T-cell (primary cell): ENCODE measurements around the gene BTNL3. TPM values are rescaled to one million over a fixed set of nuclear protein-coding genes. Genes with fewer than 3 reads are reported as not detected.

Experiments used
- ATAC-seq, 4 experiments: fragments of 200-7000 bp in 3 of 4; fragments of 150-1000 bp in 1 of 4; cut with Tn5 transposase; replicated peaks in 1 of 4; 1 replicate in 3 of 4; 2 replicates in 1 of 4; pipeline ENCODE4 v1.10.0; 2021; ENCODE audit warnings: moderate library complexity in 3 of 4, mild to moderate bottlenecking in 2 of 4, moderate number of reproducible peaks in 1 of 4
- CTCF ChIA-PET, 2 donors: fragments of 300-600 bp; sonication (Branson Sonifier 250); formaldehyde crosslinking; loops; one replicate each; lab custom pipeline; 2022; ENCODE audit warnings: antibody characterized with exemption in 2 of 2; lab: Charles Lee
- POLR2A ChIA-PET, 2 donors: fragments of 300-600 bp; sonication (Branson Sonifier 250); formaldehyde crosslinking; loops; one replicate each; lab custom pipeline; 2022; ENCODE audit warnings: antibody characterized with exemption in 2 of 2; lab: Charles Lee
- DNase-seq, 35 experiments: peaks; one replicate each; pipeline versions ENCODE4 v3.0.0 to v3.0.0-alpha.2; 2013 to 2023
- H3K27ac ChIP-seq: one replicate; pipeline ENCODE4 v1.5.1; 2013; ENCODE audit warnings: low read length
- H3K27me3 ChIP-seq, 2 experiments: replicated peaks in 1 of 2; 1 replicate in 1 of 2; 2 replicates in 1 of 2; pipeline versions ENCODE4 v1.6.1 to v1.7.0; 2013; ENCODE audit warnings: low read length in 1 of 2, mixed read lengths in 1 of 2; ENCODE audit not compliant: control insufficient read depth in 2 of 2, insufficient read depth in 2 of 2; ENCODE audit errors: extremely low read depth in 1 of 2
- H3K36me3 ChIP-seq, 2 donors: 1 replicate in 1 of 2; 2 replicates in 1 of 2; pipeline versions ENCODE4 v1.6.1 to v1.7.0; 2013; ENCODE audit warnings: low read length in 1 of 2; ENCODE audit not compliant: control insufficient read depth in 2 of 2, insufficient read depth in 1 of 2; ENCODE audit errors: extremely low read depth in 1 of 2
- H3K4me1 ChIP-seq, 2 experiments: 1 replicate in 1 of 2; 2 replicates in 1 of 2; pipeline versions ENCODE4 v1.6.1 to v1.7.0; 2013; ENCODE audit warnings: low read length in 2 of 2, mixed read lengths in 1 of 2; ENCODE audit not compliant: insufficient read depth in 2 of 2, control insufficient read depth in 1 of 2; ENCODE audit errors: extremely low read depth in 1 of 2
- H3K4me3 ChIP-seq, 2 donors: 1 replicate in 1 of 2; 2 replicates in 1 of 2; pipeline versions ENCODE4 v1.5.1 to v1.7.0; 2013; ENCODE audit warnings: mild to moderate bottlenecking in 2 of 2, low read length in 1 of 2, moderate library complexity in 1 of 2; ENCODE audit not compliant: control insufficient read depth in 1 of 2; ENCODE audit errors: extremely low read depth in 1 of 2
- H3K9me3 ChIP-seq: 2 replicates; pipeline ENCODE4 v1.7.0; 2013
- H3K27ac Mint-ChIP-seq, 2 donors: one replicate each; pipeline ENCODE4 v1.8.0; 2020 to 2021; ENCODE audit warnings: mild to moderate bottlenecking in 2 of 2, mixed read lengths in 2 of 2
- H3K27me3 Mint-ChIP-seq, 2 donors: one replicate each; pipeline ENCODE4 v1.8.0; 2021 to 2022; ENCODE audit warnings: mixed read lengths in 2 of 2
- H3K36me3 Mint-ChIP-seq: one replicate; pipeline ENCODE4 v1.8.0; 2021; ENCODE audit warnings: mixed read lengths
- H3K4me1 Mint-ChIP-seq, 3 donors: one replicate each; pipeline ENCODE4 v1.8.0; 2020 to 2022; ENCODE audit warnings: mixed read lengths in 3 of 3, mild to moderate bottlenecking in 1 of 3
- H3K4me3 Mint-ChIP-seq, 3 donors: one replicate each; pipeline ENCODE4 v1.8.0; 2020 to 2022; ENCODE audit warnings: mild to moderate bottlenecking in 3 of 3, mixed read lengths in 3 of 3, moderate library complexity in 3 of 3
- H3K9me3 Mint-ChIP-seq, 3 donors: one replicate each; pipeline ENCODE4 v1.8.0; 2020 to 2022; ENCODE audit warnings: mixed read lengths in 3 of 3
- WGBS: methylation state at CpG from one replicate; pipeline ENCODE4 v1.1.5; 2013; ENCODE audit warnings: missing lambda C conversion rate; ENCODE audit not compliant: insufficient coverage; 5-methylcytosine and 5-hydroxymethylcytosine counted together
- total RNA-seq, 35 experiments: library from RNA in 6 of 35; stranded (reverse) in 6 of 35; fragments of 120-200 nt in 1 of 35; gene quantifications; one replicate each; pipeline versions ENCODE4 v1.2.1 to v1.2.4 and lab custom pipeline; 2013 to 2026

Gene BTNL3
- total RNA-seq, 5 donors from 2014 or later (not counting 1 experiment from before 2014, with no cell fraction given): not detected

DNA sequence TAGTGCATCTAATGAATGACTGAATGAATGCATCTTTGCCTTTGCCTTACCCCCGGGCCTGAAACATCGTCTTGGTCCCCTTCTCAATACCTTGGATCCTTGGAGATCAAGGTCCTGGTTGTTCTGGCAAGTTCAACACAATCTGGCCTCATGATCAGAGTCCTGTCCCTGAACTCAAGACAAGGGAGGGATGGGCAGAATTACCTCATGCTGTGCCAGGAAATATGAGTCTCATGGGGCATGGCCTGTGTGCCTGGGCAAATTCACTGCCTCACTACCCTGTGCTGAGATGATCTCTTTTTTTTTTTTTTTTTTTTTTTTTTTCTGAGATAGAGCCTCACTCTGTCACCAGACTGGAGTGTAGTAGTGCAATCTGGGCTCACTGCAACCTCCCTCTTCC lies 630 bp upstream of the BTNL3 start:
- no peaks in the 10 kb centered on the region for H3K9me3 Mint-ChIP-seq
- no peaks in the 10 kb centered on the region for H3K4me1 Mint-ChIP-seq
- no peaks in the 10 kb centered on the region for H3K36me3 Mint-ChIP-seq
- no peak overlapping the region for H3K27ac ChIP-seq
- no peaks in the 10 kb centered on the region for H3K9me3 ChIP-seq
- CTCF ChIA-PET: no interaction called here
- POLR2A ChIA-PET: no interaction called here
- H3K27ac Mint-ChIP-seq: no peak overlapping the region
- no peak overlapping the region for H3K4me3 ChIP-seq
- ATAC-seq: no peak
- no peaks in the 10 kb centered on the region for H3K36me3 ChIP-seq
- peaks cover 4 to 35% of the 10 kb centered on the region in 2 donors for H3K27me3 Mint-ChIP-seq
- no peak for DNase-seq
- H3K27me3 ChIP-seq: peaks cover 0 to 26% of the 10 kb centered on the region in 2 experiments
- WGBS: 85% methylated on average over 2 of the region's 2 CpGs
- no peak overlapping the region for H3K4me3 Mint-ChIP-seq
- no peaks in the 10 kb centered on the region for H3K4me1 ChIP-seq

- no peak overlapping the region for H3K4me3 ChIP-seq
- no peaks in the 10 kb centered on the region for H3K36me3 ChIP-seq
- peaks cover 3% of the 10 kb centered on the region for H3K36me3 Mint-ChIP-seq
- ChIA-PET POLR2A (no interaction called here), CTCF (no interaction called here)
- H3K27ac Mint-ChIP-seq: no peak overlapping the region
- no peaks in the 10 kb centered on the region for H3K9me3 ChIP-seq
- H3K4me1 Mint-ChIP-seq: no peaks in the 10 kb centered on the region
- no peak overlapping the region for H3K27ac ChIP-seq
- no peak for ATAC-seq
- peaks cover 4 to 39% of the 10 kb centered on the region in 2 donors for H3K27me3 Mint-ChIP-seq
- no peaks in the 10 kb centered on the region for H3K4me1 ChIP-seq
- DNase-seq: no peak
- no peak overlapping the region for H3K4me3 Mint-ChIP-seq
- WGBS: 81% methylated on average over 16 of the region's 16 CpGs
- peaks cover 0 to 26% of the 10 kb centered on the region in 2 experiments for H3K27me3 ChIP-seq
- peaks cover 0 to 8% (median 3%) of the 10 kb centered on the region in 3 donors for H3K9me3 Mint-ChIP-seq
Observed at GRCh38 chr5:180990086-180990881, 1.6 kb downstream of the BTNL3 start.

DNA sequence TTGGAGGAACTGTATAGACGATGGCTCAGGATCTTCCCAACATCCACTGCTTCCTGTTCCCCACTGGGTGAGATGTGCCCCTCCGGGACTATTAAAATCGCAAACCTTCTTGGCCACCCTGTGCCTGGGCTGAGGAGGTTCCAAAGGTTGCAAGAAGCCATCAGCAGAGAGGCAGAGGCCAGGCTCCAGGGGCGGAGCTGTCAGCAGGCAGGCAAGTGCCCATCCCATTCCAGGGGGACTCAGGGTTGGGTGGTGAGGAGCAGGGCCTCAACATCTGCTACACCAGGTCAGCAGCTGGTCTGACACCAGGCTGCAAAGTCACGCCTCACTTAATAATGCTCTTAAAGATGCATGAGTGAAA lies 2.2 kb downstream of the BTNL3 start:
- no peak overlapping the region for H3K27ac Mint-ChIP-seq
- WGBS: 100% methylated on average over 2 of the region's 5 CpGs
- H3K9me3 Mint-ChIP-seq: peaks cover 0 to 8% (median 3%) of the 10 kb centered on the region in 3 donors
- Histone ChIP-seq H3K27me3 (peaks cover 0 to 26% of the 10 kb centered on the region in 2 experiments), H3K4me3 (no peak overlapping the region), H3K36me3 (no peaks in the 10 kb centered on the region), H3K27ac (no peak overlapping the region), H3K9me3 (no peaks in the 10 kb centered on the region), H3K4me1 (no peaks in the 10 kb centered on the region)
- ChIA-PET POLR2A (no interaction called here), CTCF (no interaction called here)
- H3K36me3 Mint-ChIP-seq: peaks cover 3% of the 10 kb centered on the region
- H3K4me3 Mint-ChIP-seq: no peak overlapping the region
- H3K4me1 Mint-ChIP-seq: no peaks in the 10 kb centered on the region
- no peak for ATAC-seq
- peaks cover 4 to 39% of the 10 kb centered on the region in 2 donors for H3K27me3 Mint-ChIP-seq
- DNase-seq: no peak

DNA sequence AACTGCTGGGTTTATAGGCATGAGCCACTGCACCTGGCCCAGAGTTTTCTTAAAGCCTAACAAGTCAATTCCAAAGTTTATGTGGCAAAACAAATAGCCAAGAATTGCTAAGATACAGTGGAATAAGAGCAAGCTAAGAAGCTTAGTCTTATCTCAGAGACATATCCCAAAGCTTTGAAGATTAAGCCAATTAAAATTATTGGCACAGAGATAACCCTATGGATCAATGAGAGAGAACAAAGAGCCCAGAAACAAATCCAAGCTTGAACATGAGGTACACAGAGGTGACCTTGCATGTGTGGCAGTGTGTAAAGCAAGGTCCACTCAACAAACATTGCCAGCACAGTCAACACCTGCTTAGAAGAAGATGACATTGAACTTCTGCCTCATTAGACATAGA lies 13.3 kb downstream of the BTNL3 start:
- no peak overlapping the region for H3K4me3 Mint-ChIP-seq
- no peak overlapping the region for H3K4me3 ChIP-seq
- no peaks in the 10 kb centered on the region for H3K36me3 Mint-ChIP-seq
- ATAC-seq: no peak
- POLR2A ChIA-PET: no interaction called here
- peaks cover 12 to 26% of the 10 kb centered on the region in 2 donors for H3K27me3 Mint-ChIP-seq
- H3K9me3 ChIP-seq: no peaks in the 10 kb centered on the region
- DNase-seq: no peak
- no peaks in the 10 kb centered on the region for H3K36me3 ChIP-seq
- CTCF ChIA-PET: no interaction called here
- H3K27me3 ChIP-seq: peaks cover 0 to 19% of the 10 kb centered on the region in 2 experiments
- H3K27ac Mint-ChIP-seq: no peak overlapping the region
- no peaks in the 10 kb centered on the region for H3K4me1 ChIP-seq
- no peak overlapping the region for H3K27ac ChIP-seq
- no peaks in the 10 kb centered on the region for H3K4me1 Mint-ChIP-seq
- no peaks in the 10 kb centered on the region for H3K9me3 Mint-ChIP-seq

- no peak overlapping the region for H3K27ac Mint-ChIP-seq
- no peak for ATAC-seq
- ChIA-PET POLR2A (no interaction called here), CTCF (no interaction called here)
- DNase-seq: no peak
- no peaks in the 10 kb centered on the region for H3K4me1 ChIP-seq
- H3K9me3 Mint-ChIP-seq: no peaks in the 10 kb centered on the region
- H3K4me1 Mint-ChIP-seq: no peaks in the 10 kb centered on the region
- H3K9me3 ChIP-seq: no peaks in the 10 kb centered on the region
- H3K27me3 ChIP-seq: peaks cover 0 to 22% of the 10 kb centered on the region in 2 experiments
- H3K27ac ChIP-seq: no peak overlapping the region
- no peak overlapping the region for H3K4me3 Mint-ChIP-seq
- peaks cover 5 to 19% of the 10 kb centered on the region in 2 donors for H3K27me3 Mint-ChIP-seq
- no peak overlapping the region for H3K4me3 ChIP-seq
- H3K36me3 Mint-ChIP-seq: no peaks in the 10 kb centered on the region
- 89% methylated on average over 3 of the region's 9 CpGs for WGBS
- no peaks in the 10 kb centered on the region for H3K36me3 ChIP-seq
Observed at GRCh38 chr5:181005791-181006190, 17.1 kb downstream of the BTNL3 start.

GRCh38 chr5:181008136-181008535 lies 19.5 kb downstream of the BTNL3 start:
- no peak overlapping the region for H3K4me3 ChIP-seq
- Mint-ChIP-seq H3K27me3 (peaks cover 17 to 24% of the 10 kb centered on the region in 2 donors), H3K36me3 (no peaks in the 10 kb centered on the region), H3K27ac (no peak overlapping the region), H3K9me3 (no peaks in the 10 kb centered on the region), H3K4me3 (no peak overlapping the region), H3K4me1 (no peaks in the 10 kb centered on the region)
- H3K9me3 ChIP-seq: no peaks in the 10 kb centered on the region
- no peak overlapping the region for H3K27ac ChIP-seq
- ChIA-PET CTCF (no interaction called here), POLR2A (no interaction called here)
- WGBS: 82% methylated on average over 6 of the region's 6 CpGs
- H3K27me3 ChIP-seq: peaks cover 0 to 22% of the 10 kb centered on the region in 2 experiments
- ATAC-seq (no peak), DNase-seq (no peak)
- no peaks in the 10 kb centered on the region for H3K4me1 ChIP-seq
- H3K36me3 ChIP-seq: no peaks in the 10 kb centered on the region
